Stimulated activated CD8-positive, alpha-beta memory T cell treated with anti-CD3 and anti-CD28 coated beads, Interleukin-7, amount 100 ng/mL, for 24 hours (primary cell): Measurements from ENCODE around the gene FOXO3.

Source experiments
- DNase-seq: peaks from one replicate; pipeline ENCODE4 v3.0.0-alpha.2; 2020; ENCODE audit warnings: low read depth

FOXO3 gene

GRCh38 chr6:108714101-108714765, 153.5 kb downstream of the FOXO3 start:
- no peak for DNase-seq

DNA sequence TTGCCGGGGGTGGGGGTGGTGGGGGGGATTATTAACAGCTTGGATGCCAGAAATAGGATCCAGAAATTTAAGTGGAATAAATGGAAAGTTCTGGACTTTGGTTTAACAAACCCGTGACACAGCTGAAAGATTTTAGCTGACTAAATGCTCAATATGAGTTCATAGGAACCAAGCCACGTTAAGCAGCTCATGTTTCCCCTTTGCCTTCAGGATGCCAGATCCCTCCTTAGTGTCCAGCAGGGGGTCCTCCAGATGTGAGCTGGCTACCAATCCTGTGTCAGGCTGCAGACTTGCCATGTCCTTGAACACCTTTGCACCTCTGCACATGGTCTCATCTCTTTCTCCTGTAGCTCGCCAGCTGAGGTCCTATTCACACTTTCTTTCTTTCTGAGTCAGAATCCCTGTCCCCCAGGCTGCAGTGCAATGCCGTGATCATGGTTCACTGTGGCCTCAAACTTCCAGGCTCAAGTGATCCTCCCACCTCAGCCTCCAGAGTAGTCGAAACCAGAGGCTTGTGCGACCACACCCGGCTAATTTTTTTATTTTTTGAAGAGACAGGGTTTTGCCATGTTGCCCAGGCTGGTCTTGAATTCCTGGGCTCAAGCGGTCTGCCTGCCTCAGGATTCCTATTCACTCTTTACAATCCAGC, 154.2 kb downstream of the FOXO3 start:
- DNase-seq = no peak

GRCh38 chr6:108715832-108716231, 155.1 kb downstream of the FOXO3 start:
- DNase-seq = no peak

- DNase-seq = no peak
Measured at GRCh38 chr6:108716801-108717791, 156.4 kb downstream of the FOXO3 start.

- no peak for DNase-seq
Measured at GRCh38 chr6:108719477-108719876, 158.8 kb downstream of the FOXO3 start.

- DNase-seq = no peak
Measured at GRCh38 chr6:108720827-108721226, 160.1 kb downstream of the FOXO3 start.

- DNase-seq = no peak
Measured at GRCh38 chr6:108721286-108721685, 160.6 kb downstream of the FOXO3 start.

DNA sequence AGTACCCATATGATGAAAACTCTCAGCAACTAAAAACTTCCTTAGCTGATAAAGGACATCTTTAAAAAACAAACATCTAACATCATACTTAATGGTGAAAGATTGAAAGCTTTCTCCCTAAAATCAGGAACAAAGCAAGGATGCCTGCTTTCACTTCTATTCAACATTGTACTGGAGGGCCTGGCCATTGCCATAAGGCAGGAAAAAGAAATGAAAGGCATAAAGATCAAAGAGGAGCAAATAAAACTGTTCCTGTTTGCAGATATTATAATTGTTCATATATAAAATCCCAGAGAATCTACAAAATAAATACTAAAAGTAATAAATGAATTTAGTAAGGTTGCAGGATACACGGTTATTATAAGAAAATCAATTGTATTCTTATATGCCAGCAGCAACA, 162.9 kb downstream of the FOXO3 start:
- DNase-seq = no peak

- no peak for DNase-seq
Measured at GRCh38 chr6:108726726-108727339, 166.1 kb downstream of the FOXO3 start.

- DNase-seq = no peak
Measured at GRCh38 chr6:108727966-108728730, 167.4 kb downstream of the FOXO3 start.

DNA sequence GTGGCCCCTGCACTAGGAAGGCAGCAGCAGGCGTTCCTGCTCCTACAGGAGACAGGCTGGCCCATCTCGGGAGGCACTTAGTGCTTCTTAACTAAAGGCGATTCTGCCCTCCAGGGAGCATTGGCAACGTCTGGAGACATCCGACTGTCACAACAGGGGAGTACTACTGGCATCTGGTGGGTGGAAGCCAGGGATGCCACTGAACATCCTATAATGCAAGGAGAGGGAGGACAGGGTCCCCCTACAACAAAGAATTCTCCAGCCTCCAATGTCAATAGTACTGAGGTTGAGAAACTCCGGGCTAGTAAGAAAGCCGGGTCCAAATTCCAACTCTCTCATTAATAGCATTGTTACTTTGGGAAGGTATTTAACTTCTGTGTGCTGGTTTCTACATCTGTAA, 168.1 kb downstream of the FOXO3 start:
- no peak for DNase-seq

DNA sequence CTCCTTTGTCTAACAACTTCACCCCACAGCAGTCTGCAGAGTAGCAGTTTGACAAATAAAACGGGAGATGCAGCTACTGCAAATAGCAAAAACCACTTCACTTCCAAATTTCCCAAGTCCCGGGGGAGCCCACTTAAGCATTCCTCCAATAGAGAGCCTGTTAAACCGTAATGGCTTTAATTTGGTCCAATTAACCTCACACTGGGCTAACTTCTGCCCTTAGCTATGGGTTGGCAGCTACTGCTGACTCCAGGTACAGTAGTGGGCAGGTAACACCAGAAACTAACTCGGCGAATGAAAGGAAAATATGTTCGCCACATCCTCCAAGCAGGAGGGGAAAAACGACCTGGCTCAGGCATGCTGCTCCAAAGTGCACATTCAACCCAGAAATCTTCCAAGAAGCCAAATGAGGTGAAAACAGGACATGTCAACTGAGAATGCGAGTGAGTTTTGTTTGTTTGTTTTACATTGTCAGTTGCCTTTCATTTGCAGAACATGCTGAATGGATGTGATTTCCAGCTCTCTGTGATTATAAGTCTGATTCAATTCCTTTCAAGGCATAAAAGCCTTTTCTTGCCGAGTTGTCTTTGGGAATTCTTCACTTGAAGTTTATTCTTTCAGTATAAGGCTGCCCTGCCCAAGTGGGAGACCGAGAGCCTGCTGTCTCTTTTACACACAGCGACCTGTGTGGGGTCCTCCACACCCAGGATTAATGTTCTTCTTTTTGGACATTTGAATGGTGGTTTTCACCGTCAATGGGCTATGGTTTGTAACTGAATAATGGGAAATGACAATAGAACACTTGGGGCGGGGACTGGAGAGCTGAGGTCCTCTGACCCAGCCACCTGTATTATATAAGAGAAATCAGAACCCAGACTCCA, 170.2 kb downstream of the FOXO3 start:
- DNase-seq = no peak

DNA sequence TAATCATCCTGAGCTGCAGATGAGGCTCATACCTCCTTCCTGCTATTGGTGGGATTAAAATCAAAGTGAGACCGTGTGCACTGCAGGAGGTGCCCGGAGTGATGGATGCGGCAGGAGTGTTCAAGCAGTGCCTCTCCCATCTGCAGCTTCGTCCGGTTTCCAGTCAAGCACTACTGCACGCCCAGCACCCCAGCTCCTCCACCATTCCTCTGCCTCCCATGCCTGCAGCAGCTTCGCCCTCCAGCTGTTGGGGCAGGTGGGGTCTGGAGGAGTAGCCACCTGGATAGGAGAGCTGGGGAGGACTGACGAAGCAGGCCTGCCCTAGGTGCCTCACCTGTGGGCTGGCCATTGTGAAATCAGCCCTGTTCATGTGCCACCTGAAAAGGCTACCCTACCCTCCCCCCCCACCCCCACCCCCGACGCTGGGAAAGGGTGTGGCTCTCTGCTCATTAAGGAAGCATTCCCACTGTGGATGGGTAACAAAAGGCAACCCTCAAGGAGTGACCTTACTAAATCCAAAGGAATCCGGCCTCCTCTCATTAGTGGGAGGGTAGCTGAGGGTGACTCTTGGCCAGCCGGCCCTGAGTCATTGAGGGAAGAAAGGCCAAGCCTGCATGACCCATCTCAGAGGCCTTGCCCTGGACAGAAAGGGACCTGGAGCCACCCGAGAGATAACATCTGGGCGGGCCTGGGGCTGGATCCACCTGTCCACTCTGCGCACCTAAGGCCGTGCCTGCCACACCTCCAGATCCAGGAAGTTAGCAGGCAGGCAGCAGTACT, 171.6 kb downstream of the FOXO3 start:
- no peak for DNase-seq

DNA sequence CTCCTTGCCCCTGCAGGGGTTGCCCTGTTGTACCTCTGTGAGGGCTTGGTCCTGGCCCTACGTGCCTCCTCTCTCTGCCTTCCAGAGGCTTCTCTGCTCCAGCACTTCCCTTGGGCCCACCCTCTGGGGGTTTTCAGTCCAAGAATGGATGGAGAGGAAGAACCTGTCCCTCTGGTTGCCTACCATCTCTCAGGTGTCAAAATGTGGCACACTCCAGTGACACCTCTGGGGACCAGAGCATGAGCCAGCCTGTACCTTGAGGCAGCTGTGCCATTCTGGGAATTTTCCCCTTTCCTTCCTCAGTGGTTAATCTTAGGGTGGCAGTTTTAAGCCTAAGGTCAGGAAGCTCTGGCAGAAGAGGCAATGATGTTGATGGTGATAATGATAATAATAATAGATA, 172.3 kb downstream of the FOXO3 start:
- DNase-seq = no peak

DNA sequence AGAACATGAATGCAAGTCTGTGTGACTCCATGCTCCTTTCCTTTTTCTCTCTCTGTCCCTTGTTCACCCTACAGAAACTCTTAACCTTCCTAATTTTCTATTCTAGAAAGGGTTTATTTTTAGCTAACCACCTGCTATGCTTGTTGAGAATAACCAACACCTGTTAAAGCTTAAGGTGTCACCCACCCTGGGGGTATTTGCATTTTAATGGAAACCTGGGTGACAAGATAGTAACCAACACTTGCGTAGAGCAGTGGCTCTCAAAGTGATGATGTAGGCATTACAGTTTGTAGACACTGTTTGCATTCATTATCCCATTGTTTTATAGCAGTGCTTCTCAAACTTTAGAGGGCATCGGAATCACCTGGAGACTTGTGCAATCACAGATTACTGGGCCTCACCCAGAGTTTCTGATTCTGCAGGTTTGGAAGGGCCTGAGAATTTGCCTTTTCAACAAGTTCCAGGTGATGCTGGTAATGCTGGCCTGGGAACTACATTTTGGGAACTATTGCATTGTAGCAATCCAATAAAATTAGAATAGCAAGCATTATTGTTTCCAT, 173.1 kb downstream of the FOXO3 start:
- no peak for DNase-seq
